CD14-positive monocyte (primary cell): ENCODE results near the gene SKIC3. TPM values are rescaled to one million over a fixed set of nuclear protein-coding genes. Genes with fewer than 3 reads are reported as not detected.

Experiments
- DNase-seq, 3 donors: peaks; one replicate each; pipeline ENCODE4 v3.0.0-alpha.2; 2011 to 2022
- H2AFZ ChIP-seq: 2 replicates; pipeline ENCODE4 v1.6.0; 2012; ENCODE audit warnings: mild to moderate bottlenecking, low read depth, low read length, inconsistent platforms; ENCODE audit not compliant: insufficient read depth, poor library complexity, severe bottlenecking
- H3K27ac ChIP-seq, 2 donors: 1 replicate in 1 of 2; 2 replicates in 1 of 2; pipeline ENCODE4 v1.5.1; 2012 to 2013; ENCODE audit warnings: low read length in 2 of 2, control low read depth in 1 of 2, inconsistent platforms in 1 of 2, low read depth in 1 of 2, mild to moderate bottlenecking in 1 of 2
- H3K27me3 ChIP-seq, 2 donors: one replicate each; pipeline versions ENCODE4 v1.6.0 to v1.6.1; 2011 to 2013; ENCODE audit warnings: low read length in 2 of 2; ENCODE audit not compliant: control insufficient read depth in 2 of 2, insufficient read depth in 2 of 2
- H3K36me3 ChIP-seq, 2 donors: replicated peaks in 1 of 2; 1 replicate in 1 of 2; 2 replicates in 1 of 2; pipeline versions ENCODE4 v1.5.1 to v1.6.1; 2012 to 2013; ENCODE audit warnings: low read length in 2 of 2, control low read depth in 1 of 2, inconsistent platforms in 1 of 2, mild to moderate bottlenecking in 1 of 2; ENCODE audit not compliant: insufficient read depth in 2 of 2, control insufficient read depth in 1 of 2
- H3K4me1 ChIP-seq, 2 donors: 1 replicate in 1 of 2; 2 replicates in 1 of 2; pipeline versions ENCODE4 v1.5.1 to v1.6.1; 2012 to 2013; ENCODE audit warnings: low read length in 2 of 2, control low read depth in 1 of 2, inconsistent platforms in 1 of 2, mild to moderate bottlenecking in 1 of 2, moderate library complexity in 1 of 2; ENCODE audit not compliant: insufficient read depth in 2 of 2, control insufficient read depth in 1 of 2
- H3K4me2 ChIP-seq: replicated peaks from 2 replicates; pipeline ENCODE3; 2012; ENCODE audit warnings: low read length, moderate library complexity, mild to moderate bottlenecking; ENCODE audit not compliant: poor library complexity, severe bottlenecking; ENCODE audit errors: extremely low read depth
- H3K4me3 ChIP-seq, 3 experiments: fragments of 200-600 bp in 1 of 3; sonication (generic) in 1 of 3; replicated peaks in 1 of 3; 1 replicate in 2 of 3; 2 replicates in 1 of 3; pipeline ENCODE4 v1.5.1; 2011 to 2013; ENCODE audit warnings: low read length in 3 of 3, mild to moderate bottlenecking in 3 of 3, control low read depth in 2 of 3, low read depth in 2 of 3, inconsistent platforms in 1 of 3, moderate library complexity in 1 of 3
- H3K79me2 ChIP-seq: 2 replicates; pipeline ENCODE4 v1.6.0; 2012; ENCODE audit warnings: mild to moderate bottlenecking, control low read depth, inconsistent platforms, low read length, moderate library complexity; ENCODE audit not compliant: insufficient read depth
- H3K9ac ChIP-seq: 2 replicates; pipeline ENCODE4 v1.6.0; 2017; ENCODE audit warnings: low read length, mild to moderate bottlenecking; ENCODE audit not compliant: insufficient read depth, poor library complexity, severe bottlenecking
- H3K9me3 ChIP-seq, 2 donors: replicated peaks in 1 of 2; 1 replicate in 1 of 2; 2 replicates in 1 of 2; pipeline versions ENCODE4 v1.5.1 to v1.6.1; 2012 to 2013; ENCODE audit warnings: low read length in 2 of 2, control low read depth in 1 of 2; ENCODE audit not compliant: control insufficient read depth in 1 of 2, insufficient read depth in 1 of 2
- H4K20me1 ChIP-seq: 2 replicates; pipeline ENCODE4 v1.6.0; 2012; ENCODE audit warnings: mild to moderate bottlenecking, low read length, control low read depth, moderate library complexity; ENCODE audit not compliant: insufficient read depth
- H3K27ac Mint-ChIP-seq, 7 donors: one replicate each; pipeline ENCODE4 v1.8.0; 2020; ENCODE audit warnings: mild to moderate bottlenecking in 7 of 7, mixed read lengths in 7 of 7, moderate library complexity in 6 of 7, inconsistent platforms in 2 of 7
- H3K27me3 Mint-ChIP-seq, 3 donors: one replicate each; pipeline ENCODE4 v1.8.0; 2021 to 2022; ENCODE audit warnings: low read depth in 3 of 3, mild to moderate bottlenecking in 3 of 3, mixed read lengths in 3 of 3, moderate library complexity in 3 of 3, inconsistent platforms in 1 of 3
- H3K36me3 Mint-ChIP-seq, 2 donors: one replicate each; pipeline ENCODE4 v1.8.0; 2020; ENCODE audit warnings: mixed read lengths in 2 of 2, inconsistent platforms in 1 of 2, mild to moderate bottlenecking in 1 of 2
- H3K4me1 Mint-ChIP-seq: one replicate; pipeline ENCODE4 v1.8.0; 2020; ENCODE audit warnings: mild to moderate bottlenecking, mixed read lengths
- H3K4me3 Mint-ChIP-seq, 2 donors: one replicate each; pipeline ENCODE4 v1.8.0; 2020; ENCODE audit warnings: mild to moderate bottlenecking in 2 of 2, mixed read lengths in 2 of 2, moderate library complexity in 1 of 2
- H3K9me3 Mint-ChIP-seq, 7 donors: one replicate each; pipeline ENCODE4 v1.8.0; 2020 to 2022; ENCODE audit warnings: mixed read lengths in 7 of 7, mild to moderate bottlenecking in 6 of 7, moderate library complexity in 6 of 7, inconsistent platforms in 2 of 7
- CTCF ChIP-seq: fragments of 200-600 bp; IDR thresholded peaks from one replicate; pipeline ENCODE4 v1.8.0; 2022; ENCODE audit warnings: antibody characterized with exemption, mild to moderate bottlenecking
- WGBS: methylation state at CpG from one replicate; pipeline ENCODE4 v1.1.5; 2013; ENCODE audit warnings: missing lambda C conversion rate; ENCODE audit not compliant: insufficient coverage; 5-methylcytosine and 5-hydroxymethylcytosine counted together
- intact Hi-C, 2 donors: fragments of 100-400 bp; cut with micrococcal nuclease; formaldehyde crosslinking; loops; one replicate each; pipeline versions ENCODE4 v1.15.0 to v1.15.1; 2023
- polyA plus RNA-seq, 3 donors: library from polyadenylated mRNA; depleted of rRNA in 1 of 3; unstranded in 2 of 3; stranded (reverse) in 1 of 3; fragments of 300-500 nt in 2 of 3; fragments of >200 nt in 1 of 3; fragmentation: Illumina TruSeq in 2 of 3; gene quantifications; 1 replicate in 2 of 3; 2 replicates in 1 of 3; pipeline ENCODE4 v1.2.3, GENCODE V29; 2012 to 2021

SKIC3 gene
- polyA plus RNA-seq, 3 donors, result 13.7 to 24.6 (median 17.6) TPM

GRCh38 chr5:95572016-95572415 is 17.2 kb upstream of the SKIC3 start:
- Mint-ChIP-seq H3K27ac (no peak overlapping the region), H3K4me1 (no peaks in the 10 kb centered on the region), H3K4me3 (no peak overlapping the region), H3K36me3 (peaks cover 0 to 2% of the 10 kb centered on the region in 2 donors), H3K9me3 (peaks cover 0 to 6% (median 2%) of the 10 kb centered on the region in 7 donors), H3K27me3 (no peaks in the 10 kb centered on the region)
- no peaks in the 10 kb centered on the region for H3K9me3 ChIP-seq
- H3K79me2 ChIP-seq, result no peaks in the 10 kb centered on the region
- H3K4me3 ChIP-seq, result no peak overlapping the region
- no peaks in the 10 kb centered on the region for H3K36me3 ChIP-seq
- H3K4me1 ChIP-seq, result no peaks in the 10 kb centered on the region
- TF ChIP-seq CTCF, result no peak
- intact Hi-C loops, result no loop called here
- H3K27me3 ChIP-seq, result no peaks in the 10 kb centered on the region
- H2AFZ ChIP-seq, result no peak overlapping the region
- no peak for DNase-seq
- H4K20me1 ChIP-seq, result no peaks in the 10 kb centered on the region
- H3K9ac ChIP-seq, result no peak overlapping the region
- no CpG with 5 or more reads among the region's 2 CpGs for WGBS
- no peak overlapping the region for H3K4me2 ChIP-seq
- H3K27ac ChIP-seq, result no peak overlapping the region

GRCh38 chr5:95565280-95565920 is 10.6 kb upstream of the SKIC3 start:
- no peaks in the 10 kb centered on the region for H3K9me3 ChIP-seq
- H3K27ac Mint-ChIP-seq, result no peak overlapping the region
- no peak for TF ChIP-seq CTCF

More at GRCh38 chr5:95565280-95565920, 10.6 kb upstream of the SKIC3 start:
- Histone ChIP-seq H2AFZ (no peak overlapping the region), H3K4me2 (no peak overlapping the region), H3K27ac (no peak overlapping the region), H3K79me2 (no peaks in the 10 kb centered on the region), H3K4me3 (no peak overlapping the region), H3K9ac (no peak overlapping the region), H3K27me3 (no peaks in the 10 kb centered on the region), H3K4me1 (no peaks in the 10 kb centered on the region), H3K36me3 (no peaks in the 10 kb centered on the region), H4K20me1 (no peaks in the 10 kb centered on the region)
- WGBS, result no CpG with 5 or more reads among the region's 4 CpGs
- no peaks in the 10 kb centered on the region for H3K27me3 Mint-ChIP-seq
- intact Hi-C loops, result no loop called here
- no peak for DNase-seq
- H3K36me3 Mint-ChIP-seq, result no peaks in the 10 kb centered on the region
- H3K4me3 Mint-ChIP-seq, result no peak overlapping the region
- no peaks in the 10 kb centered on the region for H3K9me3 Mint-ChIP-seq
- H3K4me1 Mint-ChIP-seq, result no peaks in the 10 kb centered on the region
